HG02938 (cell line): ENCODE results near the gene EPHA8.

Experiments used
- ATAC-seq: cut with Tn5 transposase; IDR thresholded peaks from one replicate; pipeline ENCODE4 v1.9.1; 2021; ENCODE audit warnings: mild to moderate bottlenecking, moderate library complexity; ENCODE audit not compliant: unreplicated experiment

Gene EPHA8

GRCh38 chr1:22563671-22564602, 648 bp downstream of the EPHA8 start:
- ATAC-seq = no peak

DNA sequence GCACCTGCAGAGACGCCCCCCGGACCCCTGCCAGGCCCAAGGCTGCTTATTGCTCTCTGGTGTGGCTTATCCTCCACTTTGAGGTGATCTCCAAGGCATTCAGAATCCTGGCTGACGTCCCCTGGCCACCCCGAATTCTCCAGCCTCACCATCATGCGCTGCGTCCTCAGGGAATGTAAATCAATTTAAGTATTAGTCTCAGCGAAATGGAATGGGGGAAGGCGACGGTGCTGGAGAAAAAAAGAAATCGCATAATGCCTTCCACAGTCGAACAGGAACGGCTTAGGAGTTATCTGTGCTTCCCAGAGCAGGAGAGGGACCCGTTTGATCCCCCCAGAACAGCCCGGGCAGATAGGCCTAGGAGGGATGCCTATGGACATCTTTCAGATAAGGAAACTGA, 2.9 kb downstream of the EPHA8 start:
- ATAC-seq = no peak

DNA sequence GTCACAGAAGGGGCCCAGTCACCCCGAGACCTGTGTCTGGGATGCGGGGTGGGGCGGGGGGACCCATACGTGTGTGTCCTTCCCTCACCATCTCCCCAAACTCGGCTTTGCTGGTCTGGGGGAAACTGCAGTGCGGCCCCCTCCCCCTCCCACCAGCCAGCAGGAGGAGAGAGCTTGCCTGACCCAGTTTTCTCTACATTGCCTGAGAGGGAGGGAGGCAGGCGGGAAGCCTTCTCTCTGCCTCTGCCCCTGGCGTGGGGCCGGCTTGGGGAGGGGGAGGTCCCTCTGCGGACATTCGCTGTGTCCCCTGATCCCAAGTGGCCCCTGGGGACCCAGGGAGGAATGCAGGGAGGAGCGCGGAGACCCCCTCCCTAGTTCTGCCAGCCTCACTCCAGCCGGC, 3.9 kb downstream of the EPHA8 start:
- ATAC-seq = no peak

GRCh38 chr1:22567994-22568393, 4.7 kb downstream of the EPHA8 start:
- no peak for ATAC-seq

- no peak for ATAC-seq
These were observed 6.0 kb downstream of the EPHA8 start for GRCh38 chr1:22569269-22569668.

DNA sequence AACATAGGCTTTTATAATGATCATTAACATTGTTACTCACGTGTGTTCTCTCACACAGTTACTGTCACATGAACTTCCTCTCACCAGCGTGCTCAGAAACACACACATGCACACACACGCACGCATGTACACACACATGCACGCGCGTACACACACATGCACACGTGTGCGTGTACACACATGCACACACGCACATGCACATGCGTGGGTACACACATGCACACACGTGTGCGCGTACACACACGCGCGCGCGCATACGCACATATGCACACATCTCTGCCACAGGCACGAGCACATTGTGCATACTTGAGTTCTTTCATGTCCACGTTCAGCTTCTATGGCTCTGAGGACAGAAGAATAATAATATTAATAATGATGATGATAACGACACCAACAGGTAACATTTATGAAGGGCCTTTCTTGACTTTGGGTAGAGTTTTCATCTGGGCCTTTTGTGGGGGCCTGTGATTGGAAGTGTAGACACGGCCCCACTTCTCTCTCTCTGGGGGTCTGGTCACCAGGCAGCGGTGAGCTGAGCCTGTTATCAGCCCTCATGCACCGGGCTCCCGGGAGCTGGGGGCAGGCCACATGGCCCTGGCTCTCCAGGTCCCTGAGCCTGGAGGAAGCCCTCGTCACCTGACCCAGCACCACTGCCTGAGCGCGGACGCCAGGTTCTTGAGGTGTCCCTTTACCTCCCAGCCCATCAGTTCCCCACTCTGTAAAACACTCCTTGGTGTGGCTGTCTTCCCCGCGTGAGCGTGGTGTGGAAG, 7.0 kb downstream of the EPHA8 start:
- no peak for ATAC-seq

- ATAC-seq = no peak
These were observed 9.5 kb downstream of the EPHA8 start for GRCh38 chr1:22572818-22573217.

DNA sequence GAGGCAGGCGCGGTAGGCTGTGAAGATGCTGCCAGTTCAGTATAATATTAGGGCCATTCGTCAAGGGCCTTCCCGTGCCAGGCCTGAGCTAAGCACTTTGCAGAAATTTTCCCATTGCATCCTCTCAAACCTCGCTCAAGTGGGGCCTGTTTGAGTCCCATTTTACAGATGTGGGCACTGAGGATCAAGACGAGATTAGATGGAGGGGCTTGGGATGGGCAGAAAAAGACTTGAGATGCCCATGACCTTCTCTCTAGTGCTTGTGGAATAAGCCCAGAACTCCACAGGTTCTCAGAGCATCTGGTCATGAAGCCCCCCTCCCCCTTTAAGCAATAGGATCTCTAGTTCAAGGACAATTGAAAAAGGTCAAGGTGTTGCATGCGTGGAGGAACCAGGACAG, 9.9 kb downstream of the EPHA8 start:
- ATAC-seq = no peak

- ATAC-seq = no peak
These were observed 12.4 kb downstream of the EPHA8 start for GRCh38 chr1:22575532-22576149.

GRCh38 chr1:22576150-22576544, 12.9 kb downstream of the EPHA8 start:
- no peak for ATAC-seq

DNA sequence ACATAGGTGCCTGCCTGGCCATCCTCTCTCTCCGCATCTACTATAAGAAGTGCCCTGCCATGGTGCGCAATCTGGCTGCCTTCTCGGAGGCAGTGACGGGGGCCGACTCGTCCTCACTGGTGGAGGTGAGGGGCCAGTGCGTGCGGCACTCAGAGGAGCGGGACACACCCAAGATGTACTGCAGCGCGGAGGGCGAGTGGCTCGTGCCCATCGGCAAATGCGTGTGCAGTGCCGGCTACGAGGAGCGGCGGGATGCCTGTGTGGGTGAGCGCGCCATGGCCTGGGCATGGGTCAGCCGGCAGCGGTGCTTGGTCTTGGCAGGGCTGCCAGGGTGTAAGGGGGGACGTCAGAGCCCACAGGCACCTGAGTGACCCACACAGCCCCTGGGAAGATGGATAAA, 13.3 kb downstream of the EPHA8 start:
- no peak for ATAC-seq

DNA sequence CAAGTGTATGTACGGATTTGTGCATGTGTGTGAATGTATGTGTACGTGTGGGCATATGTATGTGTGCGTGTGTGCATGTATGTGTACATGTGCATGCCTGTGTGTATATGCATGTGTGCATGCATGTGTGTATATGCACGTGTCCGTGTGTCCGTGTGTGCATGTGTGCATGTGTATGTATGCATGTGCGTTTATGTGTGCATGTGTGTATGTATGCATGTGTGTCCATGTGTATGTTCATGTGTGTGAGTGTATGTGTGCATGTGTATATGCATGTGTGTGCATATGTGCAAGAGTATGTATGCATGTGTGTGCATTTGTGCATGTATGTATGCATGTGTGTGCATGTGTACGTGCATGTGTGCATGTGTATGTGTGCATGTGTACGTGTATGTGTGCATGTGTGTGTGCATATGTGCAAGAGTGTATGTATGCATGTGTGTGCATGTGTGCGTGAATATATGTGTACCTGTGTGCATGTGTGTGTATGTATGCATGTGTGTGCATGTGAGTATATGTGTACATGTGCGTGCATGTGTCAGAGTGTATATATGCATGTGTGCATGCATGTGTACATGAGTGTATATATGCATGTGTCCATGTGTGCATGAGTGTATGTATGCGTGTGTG, 15.6 kb downstream of the EPHA8 start:
- no peak for ATAC-seq

GRCh38 chr1:22579541-22580155, 16.4 kb downstream of the EPHA8 start:
- ATAC-seq = no peak

DNA sequence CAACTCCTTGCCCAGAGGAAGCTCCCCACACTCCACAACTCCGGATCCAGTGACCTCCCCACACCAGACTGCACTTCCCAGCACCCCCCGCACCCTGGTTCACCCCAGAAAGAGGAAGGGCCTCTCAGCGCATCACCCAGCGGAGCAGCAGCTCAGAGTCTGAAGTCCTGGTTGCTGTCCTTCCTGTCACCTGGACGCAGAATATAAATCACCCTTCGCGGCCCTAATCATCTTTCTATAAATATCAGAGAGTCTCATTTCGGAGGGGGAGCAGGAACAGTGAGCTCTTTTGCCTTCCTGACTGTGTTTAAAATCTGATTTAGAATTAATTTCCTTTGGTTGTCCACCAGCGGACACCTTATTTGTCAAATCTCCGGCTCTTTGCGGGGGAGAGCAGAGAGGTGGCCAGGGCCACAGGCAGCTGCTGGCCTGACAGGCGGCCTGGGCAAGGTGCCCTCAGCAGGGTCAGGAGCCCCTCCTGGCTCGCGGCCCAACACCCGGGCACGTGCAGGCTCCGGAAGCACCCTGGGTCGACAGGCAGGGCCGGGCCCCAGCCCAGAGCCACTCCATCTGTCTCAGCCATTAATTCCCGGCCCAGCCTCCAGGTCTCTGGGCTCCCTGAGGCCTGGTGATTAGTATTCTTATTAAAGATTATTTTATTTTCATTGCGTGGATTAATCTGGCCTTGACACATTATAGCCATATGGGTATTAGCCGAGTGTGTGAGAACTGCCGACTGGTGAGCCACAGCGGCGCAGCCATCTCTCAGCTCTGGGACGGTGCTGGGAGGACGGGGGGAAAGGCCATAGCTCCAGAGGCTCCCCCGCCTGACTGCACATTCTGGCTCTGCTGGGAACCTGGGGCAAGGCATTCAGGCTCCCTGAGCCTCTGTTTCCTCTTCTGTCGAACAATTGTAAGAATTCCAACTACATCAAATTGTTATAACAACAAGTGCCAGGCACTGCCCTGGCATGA, 19.7 kb downstream of the EPHA8 start:
- ATAC-seq = no peak

DNA sequence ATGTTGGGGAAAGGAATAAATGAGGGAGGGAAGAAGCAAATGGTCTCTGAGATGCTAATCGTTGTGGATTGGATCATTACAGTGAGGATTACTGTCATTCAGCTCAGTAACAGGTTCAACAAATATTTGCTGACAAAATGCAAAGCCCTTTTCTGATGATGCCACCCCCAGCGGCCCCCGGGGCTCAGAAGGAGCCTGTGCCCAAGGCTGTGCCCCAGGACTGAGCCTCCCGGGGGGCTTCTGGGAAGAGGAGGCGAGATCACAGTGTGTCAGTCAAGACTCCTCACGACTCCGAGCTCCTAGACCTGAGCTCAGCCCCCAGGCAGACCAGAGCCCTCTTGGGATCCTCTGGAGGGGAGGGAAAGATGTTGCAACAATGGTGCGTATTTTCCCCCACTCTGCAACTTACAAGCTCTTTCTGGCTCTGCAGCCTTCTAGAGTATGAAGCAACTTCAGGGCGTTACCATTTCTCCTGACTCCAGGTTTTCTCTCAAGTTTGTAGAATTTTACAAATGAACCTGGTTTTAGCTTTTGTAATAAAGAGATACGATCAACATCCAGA, 20.8 kb downstream of the EPHA8 start:
- no peak for ATAC-seq

- no peak for ATAC-seq
These were observed 21.7 kb downstream of the EPHA8 start for GRCh38 chr1:22584970-22585369.

- no peak for ATAC-seq
These were observed 22.2 kb downstream of the EPHA8 start for GRCh38 chr1:22585471-22585870.

- no peak for ATAC-seq
These were observed 23.3 kb downstream of the EPHA8 start for GRCh38 chr1:22586356-22587130.
